Left forelimb (tissue), 1 donor: ENCODE data around the gene RAD23A.
"Not testable (repeated sequence)": the region's sequence is repeated elsewhere in the genome, so short reads cannot be mapped to it uniquely, and the experiment has no call there.

Experiments
- DNase-seq: peaks from one replicate; pipeline ENCODE4 v3.0.0-alpha.2; 2018; ENCODE audit warnings: low spot score

RAD23A gene

GRCh38 chr19:12955575-12955974 lies 9.9 kb downstream of the RAD23A start:
- not testable (repeated sequence) for DNase-seq

- DNase-seq = no peak
Measured at GRCh38 chr19:12955996-12956395, 10.3 kb downstream of the RAD23A start.

GRCh38 chr19:12956446-12957388 lies 11.1 kb downstream of the RAD23A start, which contains the start of gene GADD45GIP1:
TSS of gene GADD45GIP1 (minus strand) at chr19:12957223. CDS start at chr19:12957212, 11 bp downstream.
- DNase-seq = peak; percentile 90

- not testable (repeated sequence) for DNase-seq
Measured at GRCh38 chr19:12957389-12957952, 11.8 kb downstream of the RAD23A start.

GRCh38 chr19:12959481-12959880 lies 13.8 kb downstream of the RAD23A start:
- DNase-seq = no peak

- DNase-seq = peak; percentile 89
Measured at GRCh38 chr19:12965017-12965811, 19.6 kb downstream of the RAD23A start.

- DNase-seq = no peak
Measured at GRCh38 chr19:12965812-12966135, 20.1 kb downstream of the RAD23A start.

GRCh38 chr19:12967907-12968306 lies 22.2 kb downstream of the RAD23A start:
- DNase-seq = no peak

- no peak for DNase-seq
Measured at GRCh38 chr19:12969292-12969988, 23.8 kb downstream of the RAD23A start, which contains the start of gene DAND5. TSS of gene DAND5 (plus strand) at chr19:12969576. CDS start at chr19:12969661, 85 bp downstream.

GRCh38 chr19:12970070-12970820 lies 24.6 kb downstream of the RAD23A start:
- no peak for DNase-seq

- DNase-seq = no peak
Measured at GRCh38 chr19:12973236-12973635, 27.6 kb downstream of the RAD23A start.

GRCh38 chr19:12974301-12975220 lies 28.9 kb downstream of the RAD23A start:
- DNase-seq = no peak

GRCh38 chr19:12975221-12975741 lies 29.6 kb downstream of the RAD23A start:
- DNase-seq = no peak

GRCh38 chr19:12976109-12976508 lies 30.4 kb downstream of the RAD23A start:
- DNase-seq = not testable (repeated sequence)

- no peak for DNase-seq
Measured at GRCh38 chr19:12979974-12980373, 34.3 kb downstream of the RAD23A start.

GRCh38 chr19:12982648-12983047 lies 37.0 kb downstream of the RAD23A start:
- no peak for DNase-seq

GRCh38 chr19:12983091-12983490 lies 37.4 kb downstream of the RAD23A start:
- no peak for DNase-seq

- peak; percentile 87 for DNase-seq
Measured at GRCh38 chr19:12983542-12984142, 38.0 kb downstream of the RAD23A start.

- DNase-seq = no peak
Measured at GRCh38 chr19:12984143-12984627, 38.5 kb downstream of the RAD23A start.
